ENCODE measurements around the gene NUP58. TPM values are rescaled to one million over a fixed set of nuclear protein-coding genes. Genes with fewer than 3 reads are reported as not detected.

Gene NUP58
- total RNA-seq, 2 donors from 2014 or later = 96.6 to 102 TPM

Other genes starting within 250 kb of the NUP58 start
- under 1 TPM; 0.58 to 0.60 TPM for gene PABPC3, start 205.5 kb upstream of the NUP58 start, total RNA-seq
- under 1 TPM in 1 of 2 donors, not detected in 1; 0.02 TPM for gene AMER2, start 129.3 kb upstream of the NUP58 start, total RNA-seq
- 10 to 100 TPM; 14.4 to 15.6 TPM for gene MTMR6, start 14.1 kb upstream of the NUP58 start, total RNA-seq
- gene ATP8A2, start 70.3 kb downstream of the NUP58 start, total RNA-seq = under 1 TPM; 0.67 to 0.74 TPM